ENCODE measurements around the gene AHDC1. TPM values are rescaled to one million over a fixed set of nuclear protein-coding genes. Genes with fewer than 3 reads are reported as not detected.

Gene AHDC1
- polyA plus RNA-seq, 1 donor from 2014 or later: 5.3 TPM

DNA sequence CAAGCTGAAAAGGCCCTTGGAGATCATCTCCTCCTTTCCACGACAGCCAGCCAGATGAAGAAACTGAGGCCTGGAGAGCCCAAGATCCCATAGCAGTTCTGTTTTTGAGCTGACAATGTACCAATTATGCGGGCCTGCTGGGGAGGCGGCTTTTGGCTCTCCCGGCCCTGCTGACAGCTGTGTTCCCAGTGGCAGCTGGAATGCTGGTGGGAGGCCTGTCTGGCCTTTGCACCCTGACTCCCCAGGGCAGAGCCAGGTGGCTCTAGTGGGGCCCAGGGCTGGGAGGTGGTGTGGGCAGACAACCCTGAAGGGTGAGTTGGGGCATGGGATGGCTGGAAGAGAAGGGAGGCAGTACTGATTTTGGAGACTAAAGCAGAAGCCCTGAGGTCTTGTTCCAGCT, 83.3 kb downstream of the AHDC1 start:
- H3K4me3 ChIP-seq (ENCODE audit: low read length): no peak overlapping the region
- H3K36me3 ChIP-seq (ENCODE audit: insufficient read depth, low read length): no peaks in the 10 kb centered on the region
- no peak overlapping the region for H2AFZ ChIP-seq (ENCODE audit: low read depth, low read length)
- peak overlapping the region; percentile 83 for H3K27ac ChIP-seq (ENCODE audit: low read length)
- H3K9ac ChIP-seq (ENCODE audit: low read length): peak overlapping the region; percentile 16
- H3K27me3 ChIP-seq (ENCODE audit: insufficient read depth, low read depth, low read length): no peaks in the 10 kb centered on the region
- H3K9me2 ChIP-seq (ENCODE audit: insufficient read depth, low read length): no peaks in the 10 kb centered on the region
- no peak for TF ChIP-seq SMC3 (conservative IDR thresholded peaks at IDR 0.05; ENCODE audit: poor library complexity)
- H4K20me1 ChIP-seq (ENCODE audit: insufficient read depth): no peaks in the 10 kb centered on the region
- H3K79me2 ChIP-seq (replicated peaks; ENCODE audit: insufficient read depth, low read length): no peaks in the 10 kb centered on the region
- no peak overlapping the region for H3K4me2 ChIP-seq (ENCODE audit: low read length)
- no peaks in the 10 kb centered on the region for H3K9me3 ChIP-seq (ENCODE audit: low read length)
- H3F3A ChIP-seq (ENCODE audit: insufficient read depth, low read length, poor library complexity, severe bottlenecking): no peaks in the 10 kb centered on the region

GRCh38 chr1:27519331-27520258, 84.3 kb downstream of the AHDC1 start:
- Histone ChIP-seq H3F3A (ENCODE audit: insufficient read depth, low read length, poor library complexity, severe bottlenecking) (no peaks in the 10 kb centered on the region), H3K79me2 (replicated peaks; ENCODE audit: insufficient read depth, low read length) (no peaks in the 10 kb centered on the region), H4K20me1 (ENCODE audit: insufficient read depth) (no peaks in the 10 kb centered on the region), H3K4me3 (ENCODE audit: low read length) (peak overlapping the region; percentile 38), H3K27ac (ENCODE audit: low read length) (peak overlapping the region; percentile 83), H3K27me3 (ENCODE audit: insufficient read depth, low read depth, low read length) (no peaks in the 10 kb centered on the region), H3K9me3 (ENCODE audit: low read length) (no peaks in the 10 kb centered on the region), H3K4me2 (ENCODE audit: low read length) (no peak overlapping the region), H2AFZ (ENCODE audit: low read depth, low read length) (no peak overlapping the region), H3K9me2 (ENCODE audit: insufficient read depth, low read length) (no peaks in the 10 kb centered on the region), H3K9ac (ENCODE audit: low read length) (peak overlapping the region; percentile 58), H3K36me3 (ENCODE audit: insufficient read depth, low read length) (no peaks in the 10 kb centered on the region)
- TF ChIP-seq TAF1 (IDR thresholded peaks at IDR 0.05; ENCODE audit: low read depth): no peak
- TF ChIP-seq, protein P1, sequence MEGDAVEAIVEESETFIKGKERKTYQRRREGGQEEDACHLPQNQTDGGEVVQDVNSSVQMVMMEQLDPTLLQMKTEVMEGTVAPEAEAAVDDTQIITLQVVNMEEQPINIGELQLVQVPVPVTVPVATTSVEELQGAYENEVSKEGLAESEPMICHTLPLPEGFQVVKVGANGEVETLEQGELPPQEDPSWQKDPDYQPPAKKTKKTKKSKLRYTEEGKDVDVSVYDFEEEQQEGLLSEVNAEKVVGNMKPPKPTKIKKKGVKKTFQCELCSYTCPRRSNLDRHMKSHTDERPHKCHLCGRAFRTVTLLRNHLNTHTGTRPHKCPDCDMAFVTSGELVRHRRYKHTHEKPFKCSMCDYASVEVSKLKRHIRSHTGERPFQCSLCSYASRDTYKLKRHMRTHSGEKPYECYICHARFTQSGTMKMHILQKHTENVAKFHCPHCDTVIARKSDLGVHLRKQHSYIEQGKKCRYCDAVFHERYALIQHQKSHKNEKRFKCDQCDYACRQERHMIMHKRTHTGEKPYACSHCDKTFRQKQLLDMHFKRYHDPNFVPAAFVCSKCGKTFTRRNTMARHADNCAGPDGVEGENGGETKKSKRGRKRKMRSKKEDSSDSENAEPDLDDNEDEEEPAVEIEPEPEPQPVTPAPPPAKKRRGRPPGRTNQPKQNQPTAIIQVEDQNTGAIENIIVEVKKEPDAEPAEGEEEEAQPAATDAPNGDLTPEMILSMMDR (IDR thresholded peaks at IDR 0.05; ENCODE audit: poor library complexity, severe bottlenecking): no peak
- TF ChIP-seq EZH2 (IDR thresholded peaks at IDR 0.05; ENCODE audit: borderline replicate concordance, insufficient read depth, low read length, poor library complexity, severe bottlenecking): no peak
- TF ChIP-seq REST (IDR thresholded peaks at IDR 0.05; ENCODE audit: borderline replicate concordance): no peak
- peak; percentile 13 for TF ChIP-seq SMC3 (conservative IDR thresholded peaks at IDR 0.05; ENCODE audit: poor library complexity)
- peak; percentile 36 for TF ChIP-seq EP300 (conservative IDR thresholded peaks at IDR 0.05; ENCODE audit: poor library complexity, severe bottlenecking)
- peak; percentile 40 for TF ChIP-seq RAD21 (conservative IDR thresholded peaks at IDR 0.05)
- peak; percentile 51 for TF ChIP-seq POLR2AphosphoS5 (IDR thresholded peaks at IDR 0.05)
- no peak for TF ChIP-seq MXI1 (conservative IDR thresholded peaks at IDR 0.05; ENCODE audit: poor library complexity, severe bottlenecking)

Data from neural cell (in vitro differentiated cells).